Cardiac muscle cell (in vitro differentiated cells and primary cell): Measurements from ENCODE around the gene CD72. TPM values are rescaled to one million over a fixed set of nuclear protein-coding genes. Genes with fewer than 3 reads are reported as not detected.
A peak's percentile ranks its signal among the peaks of the same experiment; 100 is the strongest.
"Not testable (repeated sequence)": the region's sequence is repeated elsewhere in the genome, so short reads cannot be mapped to it uniquely, and the experiment has no call there.

Experiments used
- DNase-seq, 2 donors: peaks; one replicate each; pipeline versions ENCODE4 v3.0.0 to v3.0.0-alpha.2; 2010 to 2017; ENCODE audit warnings: low read depth in 1 of 2, low spot score in 1 of 2
- H3K27ac ChIP-seq: fragments of 200-600 bp; sonication (generic); 2 replicates; pipeline ENCODE4 v1.5.1; 2016
- H3K27me3 ChIP-seq: fragments of 200-600 bp; sonication (generic); 2 replicates; pipeline ENCODE4 v1.6.0; 2016; ENCODE audit warnings: control low read depth
- H3K36me3 ChIP-seq: fragments of 200-600 bp; sonication (generic); 2 replicates; pipeline ENCODE4 v1.5.1; 2016; ENCODE audit warnings: control low read depth
- H3K4me1 ChIP-seq: fragments of 200-600 bp; sonication (generic); 2 replicates; pipeline ENCODE4 v1.8.1; 2017; ENCODE audit warnings: low read depth, mild to moderate bottlenecking, mixed run types
- H3K4me3 ChIP-seq: fragments of 200-600 bp; sonication (generic); 2 replicates; pipeline ENCODE4 v1.5.1; 2016; ENCODE audit warnings: mild to moderate bottlenecking
- H3K9me3 ChIP-seq: fragments of 200-600 bp; sonication (generic); 2 replicates; pipeline ENCODE4 v1.5.1; 2017; ENCODE audit warnings: low read depth, mild to moderate bottlenecking, control low read depth
- CTCF ChIP-seq: IDR thresholded peaks from 2 replicates; pipeline ENCODE4 v1.5.1; 2012; ENCODE audit warnings: low read depth, mild to moderate bottlenecking, low read length
- polyA plus RNA-seq: library from polyadenylated mRNA; unstranded; fragments of >200 nt; fragmentation: Nextera tagmentation; extraction: Ambion mirVana; gene quantifications from 2 replicates; pipeline ENCODE4 v1.2.1, GENCODE V29; 2016
- total RNA-seq: library from RNA; depleted of rRNA; stranded (reverse); fragments of >200 nt; gene quantifications from 2 replicates; pipeline ENCODE4 v1.2.3, GENCODE V29; 2016

Gene CD72
- total and polyA plus RNA-seq, 2 experiments from 2014 or later = 2.3 to 5.1 TPM

- not testable (repeated sequence) for DNase-seq, H3K36me3 ChIP-seq, H3K9me3 ChIP-seq, H3K27me3 ChIP-seq, H3K4me1 ChIP-seq, H3K4me3 ChIP-seq, H3K27ac ChIP-seq
Measured at GRCh38 chr9:35636877-35637246, 18.6 kb upstream of the CD72 start.

- no peak for DNase-seq
- no peak for TF ChIP-seq CTCF
Measured at GRCh38 chr9:35636135-35636876, 18.1 kb upstream of the CD72 start.

DNA sequence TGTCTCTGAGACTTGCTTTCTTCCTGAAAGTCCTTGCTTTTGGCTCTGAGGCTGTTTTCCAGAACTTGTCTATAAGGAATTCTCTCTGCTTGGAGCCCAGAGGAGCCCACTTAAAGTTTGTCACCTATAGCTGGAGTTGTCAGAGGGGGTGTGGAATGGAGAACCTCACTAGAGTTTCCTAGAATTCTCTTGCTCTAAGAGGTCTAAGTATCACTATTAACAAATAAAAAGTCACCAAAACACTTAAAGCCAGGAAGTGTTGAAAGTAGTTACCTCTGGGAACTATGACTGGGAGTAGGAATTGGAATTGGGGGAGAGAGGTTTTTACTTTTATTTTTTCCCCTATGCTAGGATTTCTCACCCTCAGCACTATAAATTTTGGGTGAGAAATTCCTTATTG is 17.5 kb upstream of the CD72 start:
- H3K27ac ChIP-seq = peak overlapping the region; percentile 82
- no peaks in the 10 kb centered on the region for H3K9me3 ChIP-seq
- H3K4me3 ChIP-seq = no peak overlapping the region
- TF ChIP-seq CTCF = no peak
- DNase-seq = no peak
- no peaks in the 10 kb centered on the region for H3K27me3 ChIP-seq
- no peaks in the 10 kb centered on the region for H3K36me3 ChIP-seq
- peaks cover 9% of the 10 kb centered on the region for H3K4me1 ChIP-seq

More at GRCh38 chr9:35636135-35636876, 18.1 kb upstream of the CD72 start:
- H3K36me3 ChIP-seq = no peaks in the 10 kb centered on the region
- no peak overlapping the region for H3K4me3 ChIP-seq
- peaks cover 9% of the 10 kb centered on the region for H3K4me1 ChIP-seq
- H3K9me3 ChIP-seq = no peaks in the 10 kb centered on the region
- H3K27ac ChIP-seq = no peak overlapping the region
- H3K27me3 ChIP-seq = no peaks in the 10 kb centered on the region

- Histone ChIP-seq H3K4me1 (no peaks in the 10 kb centered on the region), H3K27me3 (no peaks in the 10 kb centered on the region), H3K36me3 (no peaks in the 10 kb centered on the region), H3K27ac (no peak overlapping the region), H3K4me3 (no peak overlapping the region), H3K9me3 (no peaks in the 10 kb centered on the region)
- no peak for TF ChIP-seq CTCF
- no peak for DNase-seq
Measured at GRCh38 chr9:35629597-35629996, 11.4 kb upstream of the CD72 start.

GRCh38 chr9:35628389-35628991 is 10.3 kb upstream of the CD72 start:
- Histone ChIP-seq H3K27ac (no peak overlapping the region), H3K36me3 (no peaks in the 10 kb centered on the region), H3K4me3 (no peak overlapping the region), H3K9me3 (no peaks in the 10 kb centered on the region), H3K4me1 (no peaks in the 10 kb centered on the region), H3K27me3 (no peaks in the 10 kb centered on the region)
- no peak for TF ChIP-seq CTCF
- DNase-seq = no peak

GRCh38 chr9:35627575-35627974 is 9.4 kb upstream of the CD72 start:
- TF ChIP-seq CTCF = no peak
- H3K9me3 ChIP-seq = no peaks in the 10 kb centered on the region
- no peaks in the 10 kb centered on the region for H3K4me1 ChIP-seq
- H3K36me3 ChIP-seq = no peaks in the 10 kb centered on the region
- H3K4me3 ChIP-seq = no peak overlapping the region
- H3K27ac ChIP-seq = no peak overlapping the region
- H3K27me3 ChIP-seq = no peaks in the 10 kb centered on the region
- peak in 1 of 2 donors; percentile 26 for DNase-seq
